ENCODE results near the gene CSRNP3.

CSRNP3 gene

DNA sequence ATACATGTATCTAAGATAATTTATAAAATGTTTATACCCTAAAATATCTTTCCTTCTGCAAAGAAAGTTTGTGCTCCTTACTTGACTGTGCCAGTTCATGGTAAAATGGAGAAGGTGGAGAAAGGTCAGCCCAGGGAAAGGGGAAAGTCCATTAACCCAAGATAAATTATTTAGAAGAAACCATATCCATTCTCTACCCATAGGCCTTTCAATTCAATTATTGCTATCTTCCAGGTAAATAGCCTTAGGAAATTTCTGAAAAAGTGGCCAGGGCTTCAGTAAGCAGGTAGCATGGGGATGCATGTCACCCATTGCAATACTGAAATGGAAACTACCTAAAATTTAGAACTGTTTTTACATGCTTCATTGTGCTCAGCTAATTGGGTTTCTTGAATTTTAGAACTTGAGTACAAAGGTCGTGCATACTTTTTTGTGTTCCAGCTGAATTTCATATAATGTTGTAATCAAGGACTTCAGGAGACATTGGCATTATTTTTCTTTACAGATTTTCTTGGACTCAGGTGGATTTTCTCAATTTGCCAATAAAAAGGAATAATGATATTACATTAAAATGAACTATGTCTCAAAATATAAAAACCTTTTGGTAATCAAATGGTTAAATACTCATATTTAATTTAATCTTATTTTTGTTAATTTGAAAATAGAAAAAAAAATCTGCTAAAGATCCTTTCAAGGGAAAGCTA is 124.9 kb downstream of the CSRNP3 start:
- no peak for DNase-seq

DNA sequence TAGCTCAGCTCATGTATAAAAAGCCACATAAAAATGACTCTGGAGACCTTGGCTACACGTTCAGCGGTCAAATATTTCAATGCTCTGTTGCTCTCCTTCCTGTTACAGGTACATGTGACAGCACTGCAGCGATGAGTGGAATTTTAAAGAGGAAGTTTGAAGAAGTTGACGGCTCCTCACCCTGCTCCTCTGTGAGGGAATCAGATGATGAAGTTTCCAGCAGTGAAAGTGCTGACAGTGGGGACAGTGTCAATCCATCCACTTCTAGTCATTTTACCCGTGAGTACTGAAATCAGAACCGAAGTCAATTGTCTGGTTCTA is 125.4 kb downstream of the CSRNP3 start:
- no peak for DNase-seq

GRCh38 chr2:165596788-165597187 is 127.3 kb downstream of the CSRNP3 start:
- no peak for DNase-seq

DNA sequence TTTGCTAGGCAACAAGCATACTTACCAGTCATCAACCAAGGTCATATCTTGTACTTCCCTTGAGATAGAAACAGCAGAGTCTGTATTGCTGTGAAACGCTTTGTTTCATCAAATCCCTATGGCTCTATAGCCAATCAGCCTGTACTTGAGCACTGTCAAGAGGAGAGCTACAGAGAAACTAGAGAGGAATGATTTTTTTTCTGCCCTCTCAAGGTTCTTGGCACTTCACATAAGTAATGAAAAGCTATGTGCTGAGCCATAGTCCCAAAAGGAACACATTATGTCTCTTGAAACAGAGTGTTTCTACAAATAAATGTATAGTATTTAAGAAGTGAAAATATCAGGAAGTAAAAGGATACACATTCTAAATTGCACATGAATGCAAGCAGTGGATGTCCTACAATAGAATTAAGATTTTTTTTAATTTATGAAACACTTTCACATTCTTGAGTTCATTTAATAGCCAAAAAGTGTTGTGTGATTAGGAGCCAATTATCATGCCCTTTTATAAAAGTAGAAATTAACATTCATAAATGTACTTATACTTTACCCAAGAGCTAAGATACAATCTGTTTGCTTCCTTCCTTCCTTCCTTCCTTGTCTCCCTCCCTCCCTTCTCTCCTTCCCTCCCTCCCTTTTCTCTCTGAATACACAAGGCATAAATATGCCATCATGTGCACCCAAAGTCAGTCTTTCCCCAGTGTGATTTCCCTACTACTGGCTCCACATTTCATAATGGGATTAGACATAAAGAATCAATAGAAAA is 131.8 kb downstream of the CSRNP3 start:
- no peak for DNase-seq

DNA sequence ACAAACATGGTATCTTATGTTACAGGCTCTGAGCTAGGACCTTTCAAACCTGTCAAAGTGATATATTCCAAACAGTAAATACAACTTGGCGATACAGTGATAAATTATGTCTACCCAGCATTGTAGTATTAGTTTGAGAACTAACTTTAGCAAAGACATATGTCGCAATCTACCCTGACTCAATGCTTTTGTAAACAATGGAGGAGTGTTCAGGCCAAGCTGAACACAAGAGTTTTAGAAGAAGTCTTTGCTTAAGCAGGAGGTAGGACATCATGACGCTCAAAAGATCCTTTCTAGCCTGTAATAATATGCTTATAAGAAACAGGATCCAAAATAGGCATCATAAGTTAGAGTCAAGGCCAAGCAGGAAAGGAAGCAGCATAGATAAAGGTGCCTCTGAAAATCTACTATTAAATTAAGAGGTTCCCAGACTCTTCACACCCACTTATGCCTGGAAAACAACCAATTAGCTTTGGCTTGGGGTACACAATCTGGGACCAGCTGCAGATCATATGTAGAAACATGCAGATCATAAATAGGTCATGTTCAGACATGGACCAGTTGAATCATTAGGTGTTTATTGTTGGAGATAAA is 132.5 kb downstream of the CSRNP3 start:
- no peak for DNase-seq

DNA sequence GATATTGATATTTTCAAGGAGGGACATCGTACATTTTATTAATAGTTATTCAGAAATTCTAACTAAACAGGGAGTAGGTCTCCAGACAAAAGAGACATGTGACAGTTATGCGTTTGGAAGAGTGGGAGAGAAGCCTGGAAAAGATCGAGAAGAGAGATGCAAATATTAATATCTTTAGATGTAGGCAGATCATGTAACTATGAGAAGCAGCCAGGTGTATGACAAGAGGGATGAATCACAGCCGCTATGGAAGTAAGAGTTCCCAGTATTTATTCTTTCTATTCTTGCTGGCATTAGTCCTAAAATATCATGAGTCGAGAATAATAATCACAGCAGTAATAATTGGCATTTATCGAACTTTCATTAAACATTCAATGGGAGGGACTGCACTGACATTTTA is 140.2 kb downstream of the CSRNP3 start:
- DNase-seq, result no peak

DNA sequence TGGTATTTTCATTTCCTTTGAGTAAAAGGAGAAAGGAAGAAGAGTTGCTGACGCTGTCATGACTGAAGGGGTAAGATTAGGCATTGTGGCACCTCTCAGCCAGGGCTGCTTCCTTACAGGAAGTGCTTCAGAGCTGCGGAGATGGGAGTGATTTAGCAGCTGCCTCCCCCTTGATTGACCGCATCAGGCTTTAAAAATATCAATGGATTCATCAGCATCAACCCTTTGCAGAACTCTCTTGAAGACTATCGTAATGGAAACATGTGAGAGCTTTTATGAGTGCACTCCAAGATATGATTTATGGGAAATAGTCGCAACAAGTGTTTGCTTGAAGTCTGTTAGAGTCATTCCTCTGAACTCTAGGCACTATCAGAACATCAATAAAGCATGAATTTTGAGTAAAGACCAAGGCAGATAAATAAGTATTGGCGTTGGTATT is 141.1 kb downstream of the CSRNP3 start:
- no peak for DNase-seq

DNA sequence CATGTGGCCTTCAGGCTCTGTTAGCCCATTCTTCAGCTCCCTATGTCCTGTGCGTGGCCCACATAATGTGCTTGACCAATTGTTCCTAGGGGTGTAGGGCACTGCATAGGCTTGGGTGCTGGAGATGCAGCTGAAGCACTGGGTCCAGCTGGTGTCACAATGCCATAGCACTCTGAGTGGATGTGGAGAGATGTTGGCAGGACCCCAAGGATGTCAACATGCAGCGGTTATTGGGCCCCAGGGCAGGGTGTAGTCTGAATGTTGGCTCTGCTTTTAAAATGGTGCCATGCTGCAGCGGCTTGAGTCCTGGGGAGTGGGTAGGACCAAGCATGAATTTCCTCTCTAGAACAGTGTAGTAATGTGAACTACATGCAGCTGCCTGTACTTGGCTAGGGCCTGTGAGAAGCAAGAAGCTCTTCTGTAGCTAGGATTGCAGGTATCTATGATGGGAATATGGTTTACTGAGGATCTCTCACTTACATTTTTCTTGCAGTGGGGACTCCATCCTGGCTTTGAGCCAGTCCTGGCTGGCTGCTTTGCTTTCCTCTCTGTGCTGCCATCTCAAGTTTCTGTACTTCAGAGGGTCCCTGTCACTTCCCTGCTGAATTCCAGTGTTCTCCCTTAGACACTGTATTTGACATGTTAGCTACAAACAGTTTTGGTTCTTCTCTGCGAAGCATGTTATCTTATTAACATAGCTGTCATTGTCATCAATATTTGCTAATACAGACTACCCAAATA is 148.4 kb downstream of the CSRNP3 start:
- DNase-seq, result no peak

- no peak for DNase-seq
These were observed 149.3 kb downstream of the CSRNP3 start for GRCh38 chr2:165618806-165619205.

GRCh38 chr2:165621086-165621560 is 151.6 kb downstream of the CSRNP3 start:
- DNase-seq, result no peak

GRCh38 chr2:165623161-165623560 is 153.7 kb downstream of the CSRNP3 start:
- no peak for DNase-seq

DNA sequence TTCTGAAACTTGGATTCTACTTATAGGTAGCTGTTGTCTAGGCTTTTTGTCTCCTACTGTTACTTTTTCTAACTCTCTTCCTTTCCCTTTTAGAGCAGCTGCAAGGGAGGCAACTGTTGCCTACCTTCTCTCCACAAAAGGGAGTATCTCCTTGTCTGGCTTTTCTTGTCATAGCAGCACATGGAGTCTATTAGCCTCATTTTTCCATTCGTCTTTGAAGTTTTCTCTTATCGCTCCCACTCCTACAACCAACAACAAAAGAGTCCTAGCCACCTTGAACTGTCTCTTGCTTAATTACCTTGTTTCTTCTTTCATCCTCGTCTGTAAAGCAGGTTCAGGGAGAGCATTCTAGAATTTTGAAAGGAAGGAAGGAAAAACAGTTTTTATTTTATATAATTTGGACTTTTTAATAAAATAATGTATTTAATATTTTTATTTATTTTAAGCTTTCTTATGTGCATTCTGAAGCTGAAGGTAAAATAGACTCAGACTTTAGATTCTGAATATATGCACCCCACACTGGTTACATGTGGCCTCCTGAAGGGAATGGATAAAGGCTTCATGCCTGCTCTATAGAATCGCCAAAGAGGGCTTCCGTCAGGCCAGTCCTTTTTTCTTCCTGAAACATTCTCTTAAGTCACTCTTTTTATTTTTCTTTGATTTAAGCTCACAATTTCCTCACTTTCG is 154.4 kb downstream of the CSRNP3 start:
- DNase-seq, result no peak

GRCh38 chr2:165624470-165624800 is 154.9 kb downstream of the CSRNP3 start:
- DNase-seq, result no peak

- DNase-seq, result no peak
These were observed 158.0 kb downstream of the CSRNP3 start for GRCh38 chr2:165627470-165627869.

- DNase-seq, result no peak
These were observed 160.3 kb downstream of the CSRNP3 start for GRCh38 chr2:165629776-165630175.

DNA sequence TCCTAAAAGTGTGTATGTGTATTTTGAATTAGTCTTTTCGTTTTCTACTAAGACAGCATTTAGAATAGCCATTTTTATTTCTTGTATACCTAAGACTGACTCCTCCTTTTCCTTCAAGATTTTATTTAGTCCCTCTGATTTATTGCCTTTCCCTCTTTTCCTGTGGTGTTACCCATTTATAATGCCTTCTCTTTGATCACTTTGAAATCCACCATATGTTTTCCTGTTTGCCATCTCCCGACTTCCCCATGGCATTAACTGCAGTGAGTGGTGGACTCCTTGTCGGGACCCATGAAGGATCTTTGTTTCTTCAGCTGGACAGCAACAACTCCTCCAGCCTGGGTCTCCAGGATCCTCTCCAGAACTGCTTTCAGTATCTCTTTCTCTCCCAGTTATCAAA is 160.7 kb downstream of the CSRNP3 start:
- DNase-seq, result no peak

- no peak for DNase-seq
These were observed 161.6 kb downstream of the CSRNP3 start for GRCh38 chr2:165631089-165631488.

DNA sequence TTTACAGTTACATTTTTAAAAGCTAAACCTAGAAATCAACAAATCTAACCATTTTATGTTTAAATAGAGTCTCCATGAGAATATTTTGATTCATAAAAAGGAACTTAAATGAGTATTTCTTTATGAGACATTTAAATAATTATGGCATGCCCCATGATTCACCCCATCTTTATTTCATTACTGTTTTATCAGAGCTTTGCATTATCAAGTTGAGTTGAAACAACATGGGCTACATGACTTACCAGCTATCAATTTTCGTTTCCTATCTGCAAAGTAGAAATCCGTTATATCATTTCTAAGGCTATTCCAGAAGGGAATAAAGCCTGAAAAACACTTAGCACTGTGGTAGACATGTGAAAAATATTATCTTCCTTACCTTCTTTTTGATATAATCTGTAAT is 163.1 kb downstream of the CSRNP3 start:
- DNase-seq, result no peak

DNA sequence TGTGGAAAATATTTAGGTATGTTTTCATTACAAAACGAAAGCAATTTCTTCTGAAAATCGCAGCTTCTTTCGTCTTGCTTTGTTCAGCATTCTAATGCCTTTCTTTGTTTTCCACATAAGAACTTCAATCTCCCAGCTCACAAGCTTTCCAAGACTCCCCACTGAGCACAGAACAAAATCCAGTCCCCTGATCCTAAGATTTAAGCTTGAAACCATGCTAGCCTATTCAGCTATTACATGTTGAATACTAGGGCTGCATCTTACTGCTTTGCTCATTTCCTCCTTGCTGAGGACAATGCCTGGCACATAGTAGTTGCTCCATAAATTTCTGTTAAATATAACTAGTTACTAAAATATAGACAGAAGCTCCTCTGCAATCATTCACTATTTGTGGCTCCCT is 163.9 kb downstream of the CSRNP3 start:
- no peak for DNase-seq

- DNase-seq, result no peak
These were observed 164.8 kb downstream of the CSRNP3 start for GRCh38 chr2:165634282-165634681.

DNA sequence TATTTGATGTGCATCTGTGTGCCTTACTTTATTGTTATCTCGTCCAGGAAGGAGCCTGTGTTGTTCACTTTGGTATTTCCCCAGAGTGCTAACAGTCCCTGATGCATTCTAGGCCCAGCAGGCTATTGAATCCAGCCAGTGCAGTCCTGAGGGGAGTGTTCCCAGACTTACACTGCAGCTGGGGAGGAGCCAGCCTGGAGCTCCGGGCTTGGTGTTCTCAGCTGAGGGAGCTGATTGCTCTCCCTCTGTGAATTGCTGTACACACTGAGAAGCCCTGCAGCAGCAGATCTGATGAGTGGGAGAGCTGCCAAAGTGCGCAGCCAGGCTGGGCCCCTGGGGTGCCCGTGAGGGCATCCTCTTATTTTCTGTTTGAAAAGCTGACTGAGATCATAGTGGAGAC is 165.4 kb downstream of the CSRNP3 start:
- no peak for DNase-seq

GRCh38 chr2:165635532-165635931 is 166.0 kb downstream of the CSRNP3 start:
- DNase-seq, result no peak

- no peak for DNase-seq
These were observed 167.5 kb downstream of the CSRNP3 start for GRCh38 chr2:165636959-165637358.
